Raji (cell line): ENCODE measurements around the gene SLC25A21.

Source experiments
- POLR2A ChIP-seq: IDR thresholded peaks from 2 replicates; pipeline ENCODE4 v1.6.1; 2011; ENCODE audit warnings: low read depth, low read length, control low read depth; ENCODE audit not compliant: insufficient read depth

Gene SLC25A21

DNA sequence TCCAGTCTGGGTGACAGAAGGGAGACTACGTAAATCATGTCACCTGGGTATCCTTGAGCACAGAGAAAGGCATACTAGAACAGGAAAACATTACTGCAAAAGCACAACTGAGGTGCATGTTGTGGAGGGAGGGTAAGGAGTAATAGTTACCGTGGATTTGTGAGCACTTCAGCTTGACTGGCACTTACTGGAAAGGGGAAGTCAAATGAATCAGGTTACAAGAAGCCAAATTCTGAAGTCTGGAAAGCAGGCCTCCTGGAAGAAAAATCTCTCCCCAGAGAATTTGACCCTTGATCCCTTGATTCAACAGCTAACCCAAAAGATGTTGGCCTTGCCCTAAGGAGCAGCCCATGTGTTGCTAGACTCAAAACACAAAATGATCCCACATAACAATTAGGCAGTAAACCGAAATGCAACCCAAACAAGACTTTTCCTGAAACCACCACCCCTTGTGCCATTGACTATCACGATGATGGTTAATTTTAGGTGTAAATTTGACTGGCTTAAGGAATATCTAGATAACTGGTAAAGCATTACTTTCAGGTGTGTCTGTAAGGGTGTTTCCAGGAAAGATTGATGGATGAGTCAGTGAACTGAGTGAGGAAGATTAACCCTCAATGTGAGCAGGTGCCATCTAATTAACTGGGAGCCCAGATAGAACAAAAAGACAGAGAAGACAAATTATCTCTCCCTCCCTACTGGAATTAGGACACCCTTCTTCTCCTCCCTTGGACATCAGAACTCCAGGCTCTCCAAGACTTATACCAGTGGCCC, 108.8 kb downstream of the SLC25A21 start:
- no peak for TF ChIP-seq POLR2A

DNA sequence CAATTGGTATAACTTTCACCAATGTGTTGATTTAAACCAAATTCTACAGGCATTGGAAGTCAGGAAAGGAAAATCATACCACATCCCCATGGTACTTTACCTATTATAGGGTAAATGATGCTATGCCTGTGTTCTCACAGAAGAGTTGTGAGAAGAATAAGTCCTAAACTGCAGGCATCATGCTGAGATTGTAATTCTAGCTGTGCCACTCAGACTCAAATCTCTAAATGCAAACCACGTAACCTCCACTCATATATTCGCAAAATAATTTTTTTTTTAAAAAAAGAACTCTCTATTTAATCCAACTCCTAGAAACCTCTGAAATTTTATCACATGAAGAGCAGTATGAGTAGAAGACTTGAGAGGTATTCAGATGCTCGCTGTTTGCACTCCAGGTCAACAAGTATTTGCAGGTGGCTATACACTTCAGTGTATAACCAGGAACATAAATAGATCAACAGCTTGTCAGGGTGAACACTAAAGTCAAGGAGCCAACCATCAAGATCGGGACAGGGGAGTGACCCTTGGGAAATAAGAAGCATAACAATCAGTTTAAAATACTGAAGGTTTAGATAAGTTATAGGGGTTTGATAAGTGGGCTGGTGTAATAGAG, 110.1 kb downstream of the SLC25A21 start:
- no peak for TF ChIP-seq POLR2A

GRCh38 chr14:37061697-37062096, 110.7 kb downstream of the SLC25A21 start:
- TF ChIP-seq POLR2A, result no peak

GRCh38 chr14:37060496-37061260, 111.7 kb downstream of the SLC25A21 start:
- no peak for TF ChIP-seq POLR2A

GRCh38 chr14:37057776-37058175, 114.6 kb downstream of the SLC25A21 start:
- TF ChIP-seq POLR2A, result no peak

GRCh38 chr14:37056473-37056872, 115.9 kb downstream of the SLC25A21 start:
- TF ChIP-seq POLR2A, result no peak

DNA sequence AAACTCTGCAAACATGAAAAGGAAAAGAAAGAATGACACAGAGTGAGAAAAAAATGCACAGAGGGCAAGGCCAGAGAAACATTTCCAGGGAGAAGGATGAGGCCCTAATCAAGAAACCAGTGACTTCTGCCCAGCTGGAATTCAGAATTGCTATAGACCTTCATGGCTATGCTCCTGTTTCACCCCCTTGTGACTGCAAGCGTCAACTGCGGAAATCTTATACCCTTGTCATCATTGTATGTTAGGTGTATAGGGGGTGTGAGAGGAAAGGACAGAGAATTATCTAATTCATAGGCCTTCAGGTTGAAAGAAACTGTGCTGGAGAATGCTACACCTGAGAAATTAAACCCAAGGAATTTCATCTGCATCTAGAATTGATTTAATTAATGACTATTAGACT, 117.5 kb downstream of the SLC25A21 start:
- no peak for TF ChIP-seq POLR2A

DNA sequence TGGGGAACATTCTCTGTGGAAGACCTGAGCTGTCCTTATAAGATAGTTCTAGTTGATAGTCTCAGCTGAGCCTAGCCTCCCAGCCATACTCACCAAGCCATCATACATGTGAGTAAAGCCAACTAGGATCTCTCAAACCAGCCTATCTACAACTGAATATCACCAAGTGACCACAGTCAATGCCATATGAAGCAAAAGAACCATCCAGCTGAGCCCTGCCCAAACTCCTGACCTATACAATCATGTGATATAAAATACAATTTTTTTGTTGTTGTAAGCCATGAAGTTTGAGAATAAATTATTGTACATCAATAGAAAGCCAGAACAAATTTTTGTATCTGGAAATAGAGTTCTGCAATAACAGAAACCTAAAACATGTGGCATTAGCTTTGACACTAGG, 118.3 kb downstream of the SLC25A21 start:
- TF ChIP-seq POLR2A, result no peak

DNA sequence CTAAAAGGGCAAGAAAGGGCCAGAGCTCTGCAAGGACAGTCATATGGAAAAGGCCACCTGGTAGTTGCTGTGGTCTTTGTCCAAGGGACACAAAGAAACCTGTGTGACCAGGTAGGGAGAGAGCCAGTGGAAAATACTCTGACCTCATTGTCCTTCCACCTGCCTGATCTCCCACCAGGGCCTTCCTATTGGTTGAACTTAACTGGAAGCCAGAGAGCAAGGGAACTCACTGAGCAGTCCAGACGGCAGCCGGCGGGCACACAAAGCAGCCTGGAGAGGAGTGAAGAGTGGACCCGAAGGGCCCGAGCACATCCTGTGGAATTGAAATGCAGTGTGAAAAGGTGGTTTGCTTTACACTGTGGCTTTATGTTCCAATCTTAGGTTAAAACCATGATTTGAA, 120.7 kb downstream of the SLC25A21 start:
- TF ChIP-seq POLR2A, result no peak

DNA sequence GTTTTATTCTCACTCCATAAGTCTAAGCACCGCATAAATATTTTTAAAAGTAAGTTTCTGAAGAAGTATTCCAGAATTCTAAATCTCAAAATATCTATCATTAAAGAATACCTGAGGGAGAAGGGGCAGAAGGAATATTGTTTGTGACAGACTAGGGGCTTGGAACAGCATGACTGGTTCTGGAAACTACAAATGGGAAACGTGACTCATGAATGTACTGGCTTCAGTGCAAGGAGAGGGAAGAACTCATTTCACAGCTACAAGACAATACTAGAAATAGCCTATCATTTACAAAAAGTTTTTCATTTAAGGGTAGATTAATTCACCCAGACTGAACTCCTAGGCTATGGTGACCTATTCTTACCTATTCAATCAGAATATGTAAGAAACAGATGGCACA, 121.3 kb downstream of the SLC25A21 start:
- TF ChIP-seq POLR2A, result no peak

- TF ChIP-seq POLR2A, result no peak
Observed at GRCh38 chr14:37048666-37049071, 123.7 kb downstream of the SLC25A21 start.

GRCh38 chr14:37047996-37048395, 124.4 kb downstream of the SLC25A21 start:
- no peak for TF ChIP-seq POLR2A

GRCh38 chr14:37047226-37047625, 125.2 kb downstream of the SLC25A21 start:
- TF ChIP-seq POLR2A, result no peak

DNA sequence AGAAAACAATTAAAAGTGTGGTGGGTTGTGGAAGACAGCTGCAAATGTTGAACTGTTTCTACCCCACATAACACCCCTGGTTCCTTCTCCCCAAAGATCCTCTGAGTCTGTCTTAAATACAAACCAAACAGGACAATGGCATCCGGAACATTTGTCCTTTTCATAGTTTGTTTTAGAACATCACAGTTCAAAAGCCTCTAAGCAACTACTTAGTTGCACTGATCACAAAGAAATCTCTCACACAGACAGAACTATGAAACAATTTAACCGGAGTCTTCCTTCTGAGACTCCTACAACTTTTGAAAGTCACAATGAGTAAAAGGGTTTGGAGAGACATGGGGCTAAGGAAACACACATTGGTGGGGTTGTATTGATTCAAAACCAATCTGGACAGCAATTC, 125.6 kb downstream of the SLC25A21 start:
- no peak for TF ChIP-seq POLR2A

GRCh38 chr14:37045340-37046061, 126.9 kb downstream of the SLC25A21 start:
- no peak for TF ChIP-seq POLR2A
